HepG2 (cell line): ENCODE data around the gene KRTDAP. TPM values are rescaled to one million over a fixed set of nuclear protein-coding genes. Genes with fewer than 3 reads are reported as not detected.

ENCODE experiments used
- ATF6 ChIP-seq: sonication (generic); formaldehyde crosslinking; conservative IDR thresholded peaks from 2 replicates; pipeline ENCODE4 v1.4.0; 2020; ENCODE audit warnings: missing genetic modification reagents
- CHCHD3 ChIP-seq: sonication (generic); formaldehyde crosslinking; IDR thresholded peaks from 2 replicates; pipeline ENCODE4 v1.8.0; 2022; ENCODE audit warnings: mild to moderate bottlenecking, missing genetic modification reagents, moderate library complexity
- CTCF ChIP-seq: sonication (generic); formaldehyde crosslinking; IDR thresholded peaks from 2 replicates; pipeline ENCODE4 v1.5.0; 2020; ENCODE audit warnings: mild to moderate bottlenecking, missing genetic modification reagents, moderate library complexity
- HINFP ChIP-seq: sonication (generic); formaldehyde crosslinking; IDR thresholded peaks from 2 replicates; pipeline ENCODE4 v1.4.0; 2020; ENCODE audit warnings: low read depth, mild to moderate bottlenecking, missing genetic modification reagents
- HNF1B ChIP-seq: sonication (generic); formaldehyde crosslinking; IDR thresholded peaks from 2 replicates; pipeline ENCODE4 v1.5.1; 2020; ENCODE audit warnings: mild to moderate bottlenecking, moderate library complexity, missing genetic modification reagents
- KDM5B ChIP-seq: sonication (generic); formaldehyde crosslinking; IDR thresholded peaks from 2 replicates; pipeline ENCODE4 v1.4.0; 2020; ENCODE audit warnings: missing genetic modification reagents, mild to moderate bottlenecking, borderline replicate concordance
- KLF16 ChIP-seq, 2 experiments: sonication (generic) in 1 of 2; formaldehyde crosslinking in 1 of 2; IDR thresholded peaks; 2 replicates each; pipeline versions ENCODE4 v1.6.1 to v1.8.0; 2016 to 2023; ENCODE audit warnings: missing genetic modification reagents in 2 of 2, missing compliant biosample characterization in 1 of 2
- RERE ChIP-seq: IDR thresholded peaks from 2 replicates; pipeline ENCODE4 v1.6.1; 2016; ENCODE audit warnings: low read depth, missing genetic modification reagents, missing compliant biosample characterization
- SMAD1 ChIP-seq: sonication (generic); formaldehyde crosslinking; IDR thresholded peaks from 2 replicates; pipeline ENCODE4 v1.4.0; 2020; ENCODE audit warnings: missing genetic modification reagents, low read depth, mild to moderate bottlenecking, borderline replicate concordance
- ZBTB49 ChIP-seq: sonication (generic); formaldehyde crosslinking; IDR thresholded peaks from 2 replicates; pipeline ENCODE4 v1.4.0; 2020; ENCODE audit warnings: missing genetic modification reagents, borderline replicate concordance
- ZBTB7B ChIP-seq: sonication (generic); formaldehyde crosslinking; IDR thresholded peaks from 2 replicates; pipeline ENCODE4 v1.4.0; 2020; ENCODE audit warnings: missing genetic modification reagents
- polyA plus RNA-seq, 8 experiments: library from polyadenylated mRNA; depleted of rRNA in 3 of 8; stranded (reverse) in 7 of 8; unstranded in 1 of 8; fragments of >200 nt; fragmentation: Illumina TruSeq in 4 of 8; extraction: Trizol in 4 of 8; gene quantifications; 2 replicates each; pipeline versions ENCODE4 v1.2.1 to v1.2.3, GENCODE V29; 2011 to 2016; ENCODE audit warnings: low read depth in 4 of 8, missing spikeins in 1 of 8, mixed read lengths in 1 of 8; ENCODE audit not compliant: insufficient read depth in 1 of 8
- total RNA-seq, 5 experiments: library from RNA; depleted of rRNA; stranded (reverse); fragments of >200 nt; fragmentation: Illumina TruSeq; extraction: Trizol; gene quantifications; 2 replicates each; pipeline ENCODE4 v1.2.3, GENCODE V29; 2016; ENCODE audit warnings: low read depth in 1 of 5

KRTDAP gene
- total and polyA plus RNA-seq, 2 of the 13 experiments (the other 11 are each of a cell fraction or from before 2014, with no cell fraction given), result 0.86 to 1.5 TPM

- TF ChIP-seq RERE (CRISPR knock-in tag) (0 out of 2 replicates have a peak, but pooled peaks have one; percentile 30), CHCHD3 (CRISPR knock-in tag) (no peak), HINFP (CRISPR knock-in tag) (0 out of 2 replicates have a peak, but pooled peaks have one; percentile 23), ZBTB7B (CRISPR knock-in tag) (peak; percentile 98), ATF6 (no peak), KDM5B (CRISPR knock-in tag) (peak; percentile 65; the same call in 1 of the 2 replicates), HNF1B (CRISPR knock-in tag) (peak; percentile 66; the same call in 1 of the 2 replicates), ZBTB49 (no peak), CTCF (CRISPR knock-in tag) (peak; percentile 97), KLF16 (CRISPR knock-in tag; IDR thresholded peaks at IDR 0.05) (peak in 1 of 2 experiments; percentile 69; a peak in 2 of 4 replicates), SMAD1 (CRISPR knock-in tag) (no peak)
Measured at GRCh38 chr19:35509861-35510625, 19.8 kb upstream of the KRTDAP start (continued).
